Gastroesophageal sphincter (tissue), 4 donors: Measurements from ENCODE around the gene FAM124A. TPM values are rescaled to one million over a fixed set of nuclear protein-coding genes. Genes with fewer than 3 reads are reported as not detected.

Experiments used
- ATAC-seq: fragments of 150-250 bp; one replicate; pipeline ENCODE4 v1.9.1; 2016; ENCODE audit warnings: mild to moderate bottlenecking, moderate library complexity
- H3K27ac ChIP-seq, 4 donors: fragments of 200-600 bp; sonication (generic) in 3 of 4; 1 replicate in 3 of 4; 2 replicates in 1 of 4; pipeline ENCODE4 v1.5.1; 2016 to 2019
- H3K27me3 ChIP-seq: fragments of 200-600 bp; sonication (generic); one replicate; pipeline ENCODE4 v1.5.1; 2019
- H3K36me3 ChIP-seq, 2 donors: fragments of 200-600 bp; sonication (generic); one replicate each; pipeline ENCODE4 v1.5.1; 2019; ENCODE audit warnings: control low read depth in 1 of 2
- H3K4me1 ChIP-seq, 3 donors: fragments of 200-600 bp; sonication (generic); 1 replicate in 2 of 3; 2 replicates in 1 of 3; pipeline ENCODE4 v1.5.1; 2016 to 2019; ENCODE audit warnings: control low read depth in 2 of 3
- H3K4me3 ChIP-seq, 2 donors: fragments of 200-600 bp; sonication (generic); one replicate each; pipeline ENCODE4 v1.5.1; 2019; ENCODE audit warnings: mild to moderate bottlenecking in 1 of 2, moderate library complexity in 1 of 2
- H3K9me3 ChIP-seq, 3 donors: fragments of 200-600 bp; sonication (generic); one replicate each; pipeline ENCODE4 v1.5.1; 2017 to 2019; ENCODE audit warnings: control low read depth in 2 of 3
- CTCF ChIP-seq, 4 experiments: fragments of 200-600 bp in 2 of 4; fragments of 450-650 bp in 2 of 4; sonication (generic) in 1 of 4; IDR thresholded peaks; one replicate each; pipeline ENCODE4 v1.5.1; 2017 to 2019; ENCODE audit warnings: antibody characterized with exemption in 4 of 4, mild to moderate bottlenecking in 2 of 4, moderate library complexity in 2 of 4
- EP300 ChIP-seq: sonication (generic); formaldehyde crosslinking; IDR thresholded peaks from one replicate; pipeline ENCODE4 v1.6.1; 2017; ENCODE audit warnings: antibody characterized with exemption, mild to moderate bottlenecking
- POLR2A ChIP-seq, 2 donors: fragments of 450-650 bp; IDR thresholded peaks; one replicate each; pipeline ENCODE4 v1.6.1; 2017; ENCODE audit warnings: antibody characterized with exemption in 2 of 2, mild to moderate bottlenecking in 2 of 2, moderate library complexity in 1 of 2
- POLR2AphosphoS5 ChIP-seq: sonication (generic); formaldehyde crosslinking; IDR thresholded peaks from one replicate; pipeline ENCODE4 v1.6.1; 2017; ENCODE audit warnings: antibody characterized with exemption
- small RNA-seq, 4 donors: library from RNA; depleted of rRNA; stranded (forward); fragments of <200 nt; gene quantifications; one replicate each; pipeline ENCODE3, GENCODE V24; 2016
- total RNA-seq, 4 donors: library from RNA; depleted of rRNA; stranded (reverse); fragments of >200 nt; gene quantifications; one replicate each; pipeline ENCODE4 v1.1.0, GENCODE V29; 2016

Gene FAM124A
- total RNA-seq, 4 donors from 2014 or later: 13.7 to 23.2 (median 15.2) TPM

GRCh38 chr13:51333826-51334225 lies 111.6 kb downstream of the FAM124A start:
- Histone ChIP-seq H3K27ac (no peak overlapping the region), H3K36me3 (no peaks in the 10 kb centered on the region), H3K4me1 (no peaks in the 10 kb centered on the region), H3K4me3 (no peak overlapping the region), H3K27me3 (no peaks in the 10 kb centered on the region), H3K9me3 (no peaks in the 10 kb centered on the region)
- TF ChIP-seq POLR2AphosphoS5: no peak
- no peak for TF ChIP-seq POLR2A (IDR thresholded peaks at IDR 0.05)
- no peak for TF ChIP-seq EP300
- TF ChIP-seq CTCF (IDR thresholded peaks at IDR 0.05): no peak
- no peak for ATAC-seq

Small RNA genes within 50 kb of the gene (small RNA-seq; reads per million reads assigned to genes)
- gene PRELID3BP2: 0 reads per million in 4 donors

Other genes with a start within 250 kb of the FAM124A start
- gene C13orf42, start 111.1 kb upstream of the FAM124A start, total RNA-seq: under 1 TPM in 1 of 4 donors, not detected in 3; 0.46 TPM
- under 1 TPM in 1 of 4 donors, not detected in 3; 0.78 TPM for gene SERPINE3, start 117.3 kb downstream of the FAM124A start, total RNA-seq
- gene INTS6, start 230.6 kb downstream of the FAM124A start, total RNA-seq: 10 to 100 TPM; 22.4 to 35.0 (median 29.8) TPM